IPS-15b (cell line): ENCODE results near the gene IL22RA1.

Source experiments
- H3K27me3 ChIP-seq: one replicate; pipeline ENCODE4 v1.6.1; 2013; ENCODE audit warnings: low read length; ENCODE audit not compliant: control insufficient read depth, insufficient read depth
- H3K36me3 ChIP-seq: one replicate; pipeline ENCODE4 v1.6.1; 2013; ENCODE audit warnings: low read length; ENCODE audit not compliant: control insufficient read depth, insufficient read depth
- H3K4me1 ChIP-seq: one replicate; pipeline ENCODE4 v1.6.1; 2013; ENCODE audit warnings: mild to moderate bottlenecking, low read length; ENCODE audit not compliant: control insufficient read depth, insufficient read depth
- H3K4me3 ChIP-seq: one replicate; pipeline ENCODE4 v1.5.1; 2013; ENCODE audit warnings: low read depth, low read length
- H3K9ac ChIP-seq: one replicate; pipeline ENCODE4 v1.6.1; 2013; ENCODE audit warnings: low read depth, mild to moderate bottlenecking, low read length
- H3K9me3 ChIP-seq: one replicate; pipeline ENCODE4 v1.6.1; 2013; ENCODE audit warnings: mild to moderate bottlenecking, low read length; ENCODE audit not compliant: control insufficient read depth, insufficient read depth

IL22RA1 gene

DNA sequence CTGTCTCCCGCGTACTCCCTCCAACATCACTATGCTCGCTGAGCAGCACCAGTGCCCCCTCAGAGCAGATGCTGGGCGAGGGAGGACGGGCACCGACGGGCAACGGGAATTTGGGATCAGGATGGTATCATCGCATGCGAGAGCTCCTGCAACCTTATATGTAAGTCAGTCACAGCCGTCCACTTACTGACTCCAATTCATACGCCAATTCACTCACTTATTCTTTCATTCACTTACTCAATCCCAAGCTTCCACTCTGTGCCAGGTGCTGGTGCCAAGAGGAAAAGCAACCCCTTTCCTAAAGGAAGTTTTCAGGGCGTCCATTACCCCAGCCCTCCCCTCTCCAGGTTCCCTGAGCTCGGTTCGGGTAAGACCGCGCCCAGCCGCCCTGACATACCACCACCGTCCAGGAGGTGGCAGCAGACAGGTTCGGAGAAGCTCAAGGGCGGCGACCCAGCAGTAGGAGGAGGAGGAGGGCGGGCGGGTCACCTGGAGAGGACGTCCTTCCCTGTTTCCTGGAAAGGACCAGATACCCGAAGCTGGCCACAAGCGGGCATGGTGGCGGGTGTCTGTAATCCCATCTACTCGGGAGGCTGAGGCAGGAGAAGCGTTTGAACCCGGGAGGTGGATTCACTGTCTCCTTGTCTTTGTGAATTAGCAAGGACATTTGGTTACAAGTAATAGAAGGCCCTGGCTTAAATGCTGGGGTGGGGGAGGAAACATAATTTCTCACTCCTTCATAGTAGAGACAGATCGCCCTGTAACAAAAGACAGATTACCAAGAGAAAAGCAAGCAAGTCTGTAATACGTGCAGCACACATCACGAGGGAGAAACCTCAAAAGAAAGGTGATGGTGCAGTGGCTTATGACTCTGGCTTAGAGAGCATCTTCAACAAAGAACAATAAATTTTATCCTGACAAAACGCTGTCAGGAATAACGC lies 7.6 kb upstream of the IL22RA1 start:
- Histone ChIP-seq H3K9ac (peak overlapping the region; percentile 82), H3K36me3 (no peaks in the 10 kb centered on the region), H3K4me1 (peaks cover 8% of the 10 kb centered on the region), H3K27me3 (no peaks in the 10 kb centered on the region), H3K9me3 (no peaks in the 10 kb centered on the region), H3K4me3 (peak overlapping the region; percentile 41)

DNA sequence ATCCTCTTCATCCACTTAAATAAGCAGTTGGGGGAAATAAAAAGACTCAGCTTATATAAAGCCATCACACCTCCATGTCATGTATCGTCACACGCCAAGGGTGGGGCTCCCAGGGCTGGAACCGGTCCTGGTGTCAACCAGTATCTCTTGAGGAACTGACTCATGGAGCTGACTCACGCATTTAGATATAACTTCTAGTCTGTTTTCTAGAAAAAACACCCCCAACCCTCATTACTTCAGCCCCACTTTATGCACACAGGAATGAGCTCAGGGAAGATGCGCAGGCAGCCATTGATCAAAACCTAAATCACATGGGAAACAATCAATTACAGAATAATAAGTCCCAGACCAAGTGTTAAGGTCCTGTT lies 6.9 kb upstream of the IL22RA1 start:
- Histone ChIP-seq H3K36me3 (no peaks in the 10 kb centered on the region), H3K4me1 (peaks cover 8% of the 10 kb centered on the region), H3K9me3 (no peaks in the 10 kb centered on the region), H3K4me3 (peak overlapping the region; percentile 41), H3K27me3 (no peaks in the 10 kb centered on the region), H3K9ac (no peak overlapping the region)

DNA sequence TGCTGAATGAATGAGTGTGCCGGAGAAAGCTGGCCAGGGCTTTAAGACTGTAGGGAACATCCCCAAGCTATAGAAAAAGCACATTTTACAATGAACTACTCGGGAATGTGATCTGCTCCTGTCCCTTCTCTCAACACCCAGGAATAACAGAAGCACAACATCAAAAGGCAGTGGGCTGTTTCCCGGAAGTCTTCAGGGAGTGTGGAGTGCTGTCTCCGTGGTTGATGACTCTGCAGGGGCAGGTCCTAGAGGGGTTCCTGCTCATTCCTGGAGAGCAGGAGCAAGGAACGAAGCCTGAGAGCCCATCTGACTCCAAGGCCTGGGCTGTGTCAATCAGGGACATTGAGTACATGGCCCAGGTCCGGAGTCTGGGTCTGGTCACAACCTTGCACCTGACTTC lies 4.9 kb upstream of the IL22RA1 start:
- H3K9me3 ChIP-seq, result no peaks in the 10 kb centered on the region
- H3K9ac ChIP-seq, result no peak overlapping the region
- H3K4me3 ChIP-seq, result no peak overlapping the region
- no peaks in the 10 kb centered on the region for H3K36me3 ChIP-seq
- no peaks in the 10 kb centered on the region for H3K27me3 ChIP-seq
- peaks cover 8% of the 10 kb centered on the region for H3K4me1 ChIP-seq

DNA sequence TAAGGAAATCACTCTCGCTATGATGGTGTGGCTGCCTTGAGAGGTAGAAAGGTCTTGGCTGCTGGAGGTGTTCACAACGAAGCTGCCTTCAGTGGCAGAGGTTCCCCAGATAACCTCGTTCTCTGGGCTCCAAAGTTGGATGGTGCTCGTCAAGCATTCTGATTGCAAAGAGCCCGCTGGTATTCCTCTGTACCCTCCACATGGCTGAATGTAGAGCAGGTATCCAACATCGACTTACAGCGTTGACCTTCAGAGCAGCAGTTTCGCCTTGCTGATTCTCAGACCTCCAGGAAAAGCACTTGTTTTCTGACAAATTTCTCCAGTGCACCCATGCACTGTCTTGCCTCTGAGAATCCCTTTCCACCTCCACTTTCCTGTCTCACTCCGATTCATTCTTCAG lies 4.3 kb upstream of the IL22RA1 start:
- Histone ChIP-seq H3K9me3 (no peaks in the 10 kb centered on the region), H3K27me3 (no peaks in the 10 kb centered on the region), H3K4me3 (no peak overlapping the region), H3K4me1 (peaks cover 8% of the 10 kb centered on the region), H3K36me3 (no peaks in the 10 kb centered on the region), H3K9ac (no peak overlapping the region)

DNA sequence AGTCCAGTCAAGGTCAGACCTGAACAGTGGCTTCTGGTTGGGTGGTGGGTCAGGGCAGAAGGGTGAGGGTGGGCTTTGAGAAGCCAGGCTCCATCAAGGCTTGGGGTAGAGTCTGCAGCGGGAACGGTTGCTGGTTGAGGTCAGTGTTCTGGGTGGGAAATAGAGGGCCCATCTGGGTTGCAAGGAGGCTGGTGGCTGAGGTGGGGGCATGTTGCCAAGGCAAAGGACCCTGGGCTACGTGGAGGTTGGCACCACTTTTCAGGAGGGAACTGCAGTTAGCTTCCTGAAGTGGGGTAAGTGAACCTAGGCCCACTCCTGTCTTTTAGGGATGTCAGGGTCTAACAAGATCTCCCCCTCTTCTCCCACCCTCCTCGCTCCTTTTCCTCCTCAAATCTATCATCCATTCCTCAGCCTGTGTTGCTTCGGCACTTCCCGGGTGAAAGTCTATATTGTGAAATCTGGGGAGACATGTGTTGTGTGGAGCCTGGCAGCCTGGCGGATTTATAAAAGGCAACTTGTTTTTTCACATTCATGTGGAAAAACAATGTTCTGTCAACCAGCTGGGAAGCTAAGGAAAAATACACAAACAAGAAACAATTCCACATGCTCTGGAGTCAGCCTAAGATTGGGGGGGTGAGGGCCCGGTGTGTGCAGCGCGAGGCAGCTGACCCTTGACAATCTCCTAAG lies 1.5 kb downstream of the IL22RA1 start:
- H3K27me3 ChIP-seq, result no peaks in the 10 kb centered on the region
- H3K9me3 ChIP-seq, result no peaks in the 10 kb centered on the region
- no peak overlapping the region for H3K9ac ChIP-seq
- no peak overlapping the region for H3K4me3 ChIP-seq
- H3K4me1 ChIP-seq, result no peaks in the 10 kb centered on the region
- no peaks in the 10 kb centered on the region for H3K36me3 ChIP-seq

DNA sequence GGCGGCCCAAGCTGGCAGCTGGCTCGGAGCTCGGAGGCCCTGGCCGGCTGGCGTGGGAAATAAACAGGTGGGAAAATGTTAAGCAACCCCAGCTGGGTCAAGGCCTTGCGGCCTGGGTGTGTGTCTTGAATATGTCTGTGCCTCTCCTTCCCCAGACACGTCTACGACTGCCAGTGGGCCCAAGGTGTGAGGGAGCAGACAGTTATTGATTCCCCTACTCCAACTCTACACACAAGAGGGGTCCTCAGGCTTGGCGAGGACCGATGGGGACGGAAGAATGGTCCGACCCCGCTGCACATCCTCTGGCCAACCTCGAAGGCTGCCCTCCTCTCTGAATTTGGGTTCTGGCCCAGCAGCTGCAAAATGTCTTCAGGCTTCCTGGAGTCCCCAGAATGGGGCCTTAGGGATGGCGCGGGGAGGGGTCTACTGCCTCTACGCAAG lies 2.2 kb downstream of the IL22RA1 start:
- no peak overlapping the region for H3K9ac ChIP-seq
- no peak overlapping the region for H3K4me3 ChIP-seq
- H3K36me3 ChIP-seq, result no peaks in the 10 kb centered on the region
- H3K4me1 ChIP-seq, result no peaks in the 10 kb centered on the region
- H3K9me3 ChIP-seq, result no peaks in the 10 kb centered on the region
- H3K27me3 ChIP-seq, result no peaks in the 10 kb centered on the region

DNA sequence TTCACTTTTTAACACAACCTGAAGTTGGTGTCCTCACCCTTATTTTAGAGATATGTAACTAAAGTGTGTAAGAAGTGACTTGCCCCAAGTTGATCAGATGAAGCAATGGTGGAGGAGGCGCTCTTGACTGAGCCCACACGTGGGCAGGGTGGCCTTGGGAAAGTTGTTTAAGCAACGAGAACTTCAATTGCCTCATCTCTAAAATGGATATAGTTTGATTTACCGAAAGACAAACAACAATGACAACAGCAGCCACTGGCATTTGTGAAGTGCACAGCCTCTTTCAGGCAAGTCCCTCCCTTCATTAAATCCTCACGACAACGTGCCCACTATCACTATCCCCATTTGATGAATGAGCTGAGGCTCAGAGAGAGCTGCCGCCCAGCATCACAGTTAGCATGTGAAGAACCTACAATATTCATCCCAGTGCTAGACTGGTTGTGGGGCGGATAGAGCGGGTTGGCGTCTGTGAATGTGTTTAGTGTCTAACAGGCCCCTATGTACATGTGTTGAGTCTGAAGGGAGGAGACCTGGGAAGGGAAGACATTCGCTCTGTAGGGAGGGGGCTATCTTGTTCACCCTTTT lies 3.0 kb downstream of the IL22RA1 start:
- Histone ChIP-seq H3K4me3 (no peak overlapping the region), H3K9ac (no peak overlapping the region), H3K9me3 (no peaks in the 10 kb centered on the region), H3K27me3 (no peaks in the 10 kb centered on the region), H3K4me1 (no peaks in the 10 kb centered on the region), H3K36me3 (no peaks in the 10 kb centered on the region)

DNA sequence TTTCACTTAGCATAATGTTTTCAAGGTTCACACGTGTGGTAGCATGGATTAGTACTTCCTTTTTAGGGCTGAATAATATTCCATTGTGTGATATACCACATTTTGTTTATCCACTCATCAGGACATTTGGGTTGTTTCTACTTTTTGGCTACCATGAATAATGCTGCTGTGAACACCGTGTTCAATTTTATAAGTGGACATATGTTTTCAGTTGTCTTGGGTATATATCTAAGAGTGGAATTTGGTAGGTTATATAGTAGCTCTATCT lies 3.8 kb downstream of the IL22RA1 start:
- Histone ChIP-seq H3K9me3 (no peaks in the 10 kb centered on the region), H3K9ac (no peak overlapping the region), H3K4me1 (no peaks in the 10 kb centered on the region), H3K27me3 (no peaks in the 10 kb centered on the region), H3K36me3 (no peaks in the 10 kb centered on the region), H3K4me3 (no peak overlapping the region)

DNA sequence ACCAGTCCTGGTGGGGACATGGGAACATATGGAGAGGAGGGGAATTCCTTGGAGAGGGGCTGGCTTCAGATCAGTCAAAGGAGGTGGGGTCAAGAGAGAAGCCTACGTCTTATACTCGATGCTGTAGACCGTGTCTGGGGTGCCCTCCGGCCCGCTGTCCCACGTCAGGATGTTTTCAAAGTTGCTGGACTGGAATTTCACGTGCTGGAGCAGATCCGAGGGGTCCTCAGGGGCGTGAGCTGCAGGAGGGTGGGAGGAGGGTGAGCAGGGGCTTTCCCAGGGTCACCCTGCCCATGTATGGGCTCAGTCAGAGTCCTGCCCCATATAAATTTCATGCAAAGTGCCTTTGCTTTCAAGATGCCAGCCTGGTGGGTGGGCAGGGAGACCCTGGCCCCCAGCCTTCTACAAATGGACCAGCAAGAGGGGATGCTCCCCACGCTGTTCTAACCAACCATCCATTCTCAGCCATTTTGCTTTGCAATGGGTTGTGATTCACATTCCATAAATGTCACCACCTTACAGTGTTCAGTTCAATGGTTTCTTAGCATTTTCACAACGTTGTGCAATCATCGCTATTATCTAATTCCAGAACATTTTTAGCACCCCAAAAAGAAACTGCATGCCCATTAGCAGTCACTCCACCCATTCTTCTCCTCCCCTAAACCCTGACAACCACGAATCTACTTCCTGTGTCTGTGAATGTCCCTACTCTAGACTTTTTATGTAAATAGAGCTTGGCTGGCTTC lies 4.3 kb downstream of the IL22RA1 start:
- Histone ChIP-seq H3K36me3 (no peaks in the 10 kb centered on the region), H3K9ac (no peak overlapping the region), H3K27me3 (no peaks in the 10 kb centered on the region), H3K4me1 (no peaks in the 10 kb centered on the region), H3K4me3 (no peak overlapping the region), H3K9me3 (no peaks in the 10 kb centered on the region)

DNA sequence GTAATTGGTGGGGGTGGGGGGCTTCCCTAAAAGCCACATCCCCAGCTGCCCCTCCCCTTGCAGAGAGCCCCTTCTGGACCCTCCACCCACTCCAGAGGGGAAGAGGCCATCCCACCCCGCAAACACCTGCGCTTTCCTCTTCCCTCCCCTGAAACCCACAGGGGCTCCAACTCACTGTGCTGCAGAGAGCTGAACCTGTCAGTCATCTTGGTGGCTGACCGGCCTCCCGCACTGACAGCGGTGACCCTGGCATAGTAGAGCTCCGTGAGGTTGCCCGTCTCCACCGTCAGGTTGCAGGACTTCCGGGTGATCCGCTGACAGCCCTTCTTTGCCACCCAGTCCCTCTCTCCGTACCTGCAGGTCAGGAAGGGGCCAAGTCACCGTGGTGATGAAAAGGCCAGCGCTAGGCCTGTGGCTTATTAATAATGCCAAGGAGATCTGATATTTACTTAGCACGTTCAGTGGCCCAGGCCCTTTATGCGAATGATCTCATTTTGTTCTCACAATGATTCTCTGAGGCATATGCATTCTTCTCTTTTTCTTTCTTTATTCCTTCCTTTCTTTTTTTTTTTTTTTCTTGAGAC lies 5.9 kb downstream of the IL22RA1 start:
- H3K9ac ChIP-seq, result no peak overlapping the region
- H3K4me1 ChIP-seq, result no peaks in the 10 kb centered on the region
- H3K27me3 ChIP-seq, result no peaks in the 10 kb centered on the region
- H3K4me3 ChIP-seq, result no peak overlapping the region
- no peaks in the 10 kb centered on the region for H3K9me3 ChIP-seq
- no peaks in the 10 kb centered on the region for H3K36me3 ChIP-seq

DNA sequence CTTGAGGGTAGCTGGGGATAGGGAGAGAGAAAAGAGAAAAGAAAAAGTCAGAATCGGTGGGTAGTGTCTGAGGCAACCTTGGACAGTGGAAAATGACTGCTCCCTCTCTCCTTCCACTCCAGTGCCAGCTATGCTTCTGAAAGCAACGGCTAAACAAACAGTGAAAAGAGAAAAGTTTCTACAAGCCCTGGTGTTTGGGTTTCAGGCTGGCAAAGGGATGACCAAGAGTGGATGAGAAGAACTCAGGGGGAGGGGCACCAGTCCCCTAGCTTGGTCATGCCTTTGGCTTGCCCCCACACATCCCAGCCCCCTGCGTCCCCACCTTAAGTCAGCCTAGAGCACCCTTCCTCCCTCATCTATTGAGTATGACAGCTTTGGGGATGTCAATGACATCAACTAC lies 8.6 kb downstream of the IL22RA1 start:
- Histone ChIP-seq H3K9me3 (no peaks in the 10 kb centered on the region), H3K4me3 (no peak overlapping the region), H3K4me1 (no peaks in the 10 kb centered on the region), H3K36me3 (no peaks in the 10 kb centered on the region), H3K27me3 (no peaks in the 10 kb centered on the region), H3K9ac (no peak overlapping the region)
